KMS-11 (cell line): ENCODE results near the gene TRIM63.

Source experiments
- H2AFZ ChIP-seq: fragments of 200-600 bp; sonication (generic); 2 replicates; pipeline ENCODE4 v1.6.1; 2016; ENCODE audit warnings: antibody characterized with exemption, mixed run types, low read depth
- H3K27ac ChIP-seq: fragments of 200-600 bp; sonication (generic); 2 replicates; pipeline ENCODE4 v1.6.1; 2016; ENCODE audit warnings: mild to moderate bottlenecking, mixed run types
- H3K27me3 ChIP-seq: fragments of 200-600 bp; sonication (generic); 2 replicates; pipeline ENCODE4 v1.6.1; 2017; ENCODE audit warnings: mild to moderate bottlenecking, low read depth, mixed run types, moderate library complexity; ENCODE audit not compliant: insufficient read depth
- H3K36me3 ChIP-seq: fragments of 200-600 bp; sonication (generic); 2 replicates; pipeline ENCODE4 v1.6.1; 2017; ENCODE audit warnings: mild to moderate bottlenecking, mixed run types; ENCODE audit not compliant: insufficient read depth
- H3K4me1 ChIP-seq: fragments of 200-600 bp; sonication (generic); 2 replicates; pipeline ENCODE4 v1.6.1; 2016; ENCODE audit warnings: mild to moderate bottlenecking, low read depth, mixed run types; ENCODE audit not compliant: poor library complexity, severe bottlenecking
- H3K4me2 ChIP-seq: fragments of 200-600 bp; sonication (generic); 2 replicates; pipeline ENCODE4 v1.7.0; 2016; ENCODE audit warnings: mild to moderate bottlenecking, mixed run types
- H3K4me3 ChIP-seq: fragments of 200-600 bp; sonication (generic); IDR thresholded peaks from 2 replicates; pipeline ENCODE4 v1.6.1; 2017; ENCODE audit warnings: low read depth, low read length, mixed read lengths; ENCODE audit not compliant: insufficient read depth
- H3K79me2 ChIP-seq: fragments of 200-600 bp; sonication (generic); 2 replicates; pipeline ENCODE4 v1.6.1; 2016; ENCODE audit warnings: low read depth, mixed run types; ENCODE audit not compliant: insufficient read depth
- H3K9ac ChIP-seq: fragments of 200-600 bp; sonication (generic); 2 replicates; pipeline ENCODE4 v1.6.1; 2016; ENCODE audit warnings: mild to moderate bottlenecking, mixed run types
- H4K20me1 ChIP-seq: fragments of 200-600 bp; sonication (generic); 2 replicates; pipeline ENCODE4 v1.6.1; 2016; ENCODE audit warnings: mild to moderate bottlenecking, mixed run types; ENCODE audit not compliant: insufficient read depth
- CTCF ChIP-seq: fragments of 200-600 bp; sonication (generic); conservative IDR thresholded peaks from 2 replicates; pipeline ENCODE4 v1.6.1; 2017; ENCODE audit warnings: low read depth, mild to moderate bottlenecking, antibody characterized with exemption, low read length, moderate library complexity, mixed read lengths

The TRIM63 gene

DNA sequence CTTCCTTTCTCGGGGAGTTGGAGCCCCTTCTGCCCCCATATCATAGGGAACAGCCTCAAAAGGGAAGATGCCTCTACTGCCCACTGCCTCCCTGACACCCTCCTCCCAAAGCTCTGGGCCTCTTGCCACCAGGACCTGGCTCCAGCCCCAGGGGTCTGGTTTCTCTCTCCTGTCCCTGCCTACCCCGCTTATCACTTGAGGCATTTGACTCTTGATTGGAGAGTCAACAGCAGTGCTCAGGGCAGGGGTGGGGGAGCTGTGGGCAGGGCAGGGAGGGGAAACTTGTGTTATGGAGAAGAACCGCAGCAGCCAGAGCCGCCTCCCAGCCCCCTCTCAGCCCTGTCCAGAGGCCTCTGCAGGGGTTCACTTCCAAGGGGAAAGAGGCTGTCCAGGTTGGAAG is 573 bp downstream of the TRIM63 start:
- Histone ChIP-seq H3K36me3 (no peaks in the 10 kb centered on the region), H3K9ac (no peak overlapping the region), H3K27me3 (peaks cover 4% of the 10 kb centered on the region; the same call in 1 of the 2 replicates), H3K79me2 (no peaks in the 10 kb centered on the region), H3K4me1 (no peaks in the 10 kb centered on the region), H3K27ac (no peak overlapping the region), H4K20me1 (no peaks in the 10 kb centered on the region), H3K4me3 (no peak overlapping the region), H3K4me2 (no peak overlapping the region), H2AFZ (no peak overlapping the region)
- TF ChIP-seq CTCF: no peak

DNA sequence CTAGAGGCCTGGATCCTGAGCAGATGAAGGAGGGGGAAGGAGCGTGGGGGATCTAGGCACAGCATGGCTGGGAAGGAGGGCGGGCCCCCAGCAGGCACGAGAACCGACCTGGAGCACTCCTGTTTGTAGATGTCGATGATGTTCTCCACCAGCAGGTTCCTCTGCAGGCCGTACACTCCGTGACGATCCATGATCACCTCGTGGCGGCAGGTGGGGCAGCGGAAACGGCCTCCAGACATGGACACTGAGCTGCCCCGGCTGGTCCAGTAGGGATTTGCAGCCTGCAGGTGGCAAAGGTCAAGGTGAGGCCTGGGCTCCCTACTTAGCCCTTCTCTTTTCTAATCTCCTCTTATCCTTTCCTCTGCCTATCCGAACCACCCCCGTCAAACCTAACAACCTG is 1.3 kb downstream of the TRIM63 start:
- H3K4me1 ChIP-seq: no peaks in the 10 kb centered on the region
- no peak for TF ChIP-seq CTCF
- no peaks in the 10 kb centered on the region for H4K20me1 ChIP-seq
- no peak overlapping the region for H3K4me2 ChIP-seq
- no peak overlapping the region for H3K9ac ChIP-seq
- no peak overlapping the region for H2AFZ ChIP-seq
- H3K27ac ChIP-seq: no peak overlapping the region
- H3K36me3 ChIP-seq: no peaks in the 10 kb centered on the region
- peaks cover 4% of the 10 kb centered on the region; the same call in 1 of the 2 replicates for H3K27me3 ChIP-seq
- no peaks in the 10 kb centered on the region for H3K79me2 ChIP-seq
- no peak overlapping the region for H3K4me3 ChIP-seq

DNA sequence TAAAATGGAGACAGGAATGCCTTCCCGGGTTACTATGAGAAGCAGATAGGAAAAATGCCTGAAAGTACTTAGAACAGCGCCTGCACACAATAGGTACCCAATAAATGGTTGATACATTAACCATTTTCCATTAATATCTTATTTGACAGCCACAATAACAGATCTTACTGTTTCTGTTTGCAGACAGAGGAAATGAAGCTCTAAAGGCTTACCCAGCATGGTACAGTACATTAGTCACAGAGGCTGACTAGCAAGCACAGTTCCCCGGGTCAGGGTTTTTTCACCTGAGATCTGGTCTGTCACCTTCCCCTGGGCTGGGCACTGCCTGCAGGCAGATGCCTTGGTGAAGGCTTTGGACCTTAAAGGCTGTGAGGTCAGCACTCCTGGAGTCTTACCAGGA is 2.9 kb downstream of the TRIM63 start:
- Histone ChIP-seq H3K27me3 (no peaks in the 10 kb centered on the region; the same call in 1 of the 2 replicates), H3K27ac (no peak overlapping the region), H3K4me2 (no peak overlapping the region), H3K9ac (no peak overlapping the region), H3K36me3 (no peaks in the 10 kb centered on the region), H3K79me2 (no peaks in the 10 kb centered on the region), H3K4me1 (no peaks in the 10 kb centered on the region), H2AFZ (no peak overlapping the region), H4K20me1 (no peaks in the 10 kb centered on the region), H3K4me3 (no peak overlapping the region)
- no peak for TF ChIP-seq CTCF

DNA sequence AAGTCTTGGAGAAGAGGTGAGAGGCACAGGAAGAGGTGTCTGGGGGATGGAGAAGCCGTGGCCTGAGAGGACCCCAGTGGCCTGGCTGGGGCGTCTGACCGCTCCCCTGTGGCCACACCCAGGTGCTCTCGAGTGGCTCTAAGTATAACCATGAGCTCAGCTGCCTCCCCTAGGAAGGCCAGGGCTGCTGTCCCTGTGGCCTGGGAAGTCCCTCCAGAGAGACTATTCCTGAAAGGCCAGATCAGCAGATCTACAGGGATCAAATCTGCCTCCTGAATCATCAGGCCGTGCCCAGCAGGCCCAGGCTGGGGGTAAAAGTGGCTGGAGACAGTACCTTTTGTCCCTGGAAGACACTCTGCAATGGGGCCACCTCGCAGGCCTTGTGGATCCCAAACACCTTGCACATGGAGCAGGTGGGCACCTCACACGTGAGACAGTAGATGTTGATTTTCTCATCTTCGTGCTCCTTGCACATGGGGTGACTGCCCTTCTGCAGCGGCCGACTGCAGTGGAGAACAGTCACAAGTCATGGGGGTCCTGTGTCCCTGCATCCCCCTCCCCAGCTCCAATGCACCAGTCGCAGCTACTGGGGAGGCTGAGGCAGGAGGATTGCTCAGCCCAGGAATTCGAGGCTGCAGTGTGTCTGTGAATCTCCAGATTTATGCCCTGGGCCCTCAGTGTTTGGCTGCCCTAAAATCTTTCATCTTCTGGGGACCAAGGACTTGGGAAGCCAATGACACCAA is 6.4 kb downstream of the TRIM63 start:
- H3K27ac ChIP-seq: no peak overlapping the region
- H4K20me1 ChIP-seq: no peaks in the 10 kb centered on the region
- H3K9ac ChIP-seq: no peak overlapping the region
- H2AFZ ChIP-seq: no peak overlapping the region
- no peaks in the 10 kb centered on the region for H3K4me1 ChIP-seq
- no peak overlapping the region for H3K4me2 ChIP-seq
- no peak for TF ChIP-seq CTCF
- H3K79me2 ChIP-seq: no peaks in the 10 kb centered on the region
- no peak overlapping the region for H3K4me3 ChIP-seq
- H3K36me3 ChIP-seq: no peaks in the 10 kb centered on the region
- no peaks in the 10 kb centered on the region; the same call in 1 of the 2 replicates for H3K27me3 ChIP-seq
